OCI-LY3 (cell line): Measurements from ENCODE around the gene DNAI2.

ENCODE experiments used
- EZH2phosphoT487 ChIP-seq: fragments of 200-600 bp; shearing (Covaris generic); IDR thresholded peaks from 2 replicates; pipeline ENCODE4 v1.6.1; 2018; ENCODE audit warnings: antibody characterized with exemption, mixed run types, low read depth
- TF ChIP-seq, protein P1 (sequence below): fragments of 200-600, 300-600 bp; sonication (generic); IDR thresholded peaks from 2 replicates; pipeline ENCODE4 v1.5.1; 2014; ENCODE audit warnings: antibody characterized with exemption, low read length, low read depth

GRCh38 chr17:74347646-74348045 is 73.6 kb downstream of the DNAI2 start:
- TF ChIP-seq, protein P1, sequence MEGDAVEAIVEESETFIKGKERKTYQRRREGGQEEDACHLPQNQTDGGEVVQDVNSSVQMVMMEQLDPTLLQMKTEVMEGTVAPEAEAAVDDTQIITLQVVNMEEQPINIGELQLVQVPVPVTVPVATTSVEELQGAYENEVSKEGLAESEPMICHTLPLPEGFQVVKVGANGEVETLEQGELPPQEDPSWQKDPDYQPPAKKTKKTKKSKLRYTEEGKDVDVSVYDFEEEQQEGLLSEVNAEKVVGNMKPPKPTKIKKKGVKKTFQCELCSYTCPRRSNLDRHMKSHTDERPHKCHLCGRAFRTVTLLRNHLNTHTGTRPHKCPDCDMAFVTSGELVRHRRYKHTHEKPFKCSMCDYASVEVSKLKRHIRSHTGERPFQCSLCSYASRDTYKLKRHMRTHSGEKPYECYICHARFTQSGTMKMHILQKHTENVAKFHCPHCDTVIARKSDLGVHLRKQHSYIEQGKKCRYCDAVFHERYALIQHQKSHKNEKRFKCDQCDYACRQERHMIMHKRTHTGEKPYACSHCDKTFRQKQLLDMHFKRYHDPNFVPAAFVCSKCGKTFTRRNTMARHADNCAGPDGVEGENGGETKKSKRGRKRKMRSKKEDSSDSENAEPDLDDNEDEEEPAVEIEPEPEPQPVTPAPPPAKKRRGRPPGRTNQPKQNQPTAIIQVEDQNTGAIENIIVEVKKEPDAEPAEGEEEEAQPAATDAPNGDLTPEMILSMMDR = no peak
- TF ChIP-seq EZH2phosphoT487 = no peak
